GM19025 (cell line): ENCODE data around the gene GLI3.

Source experiments
- ATAC-seq: cut with Tn5 transposase; IDR thresholded peaks from one replicate; pipeline ENCODE4 v1.9.1; 2021; ENCODE audit warnings: mild to moderate bottlenecking, low read depth, moderate library complexity; ENCODE audit not compliant: unreplicated experiment

The GLI3 gene

DNA sequence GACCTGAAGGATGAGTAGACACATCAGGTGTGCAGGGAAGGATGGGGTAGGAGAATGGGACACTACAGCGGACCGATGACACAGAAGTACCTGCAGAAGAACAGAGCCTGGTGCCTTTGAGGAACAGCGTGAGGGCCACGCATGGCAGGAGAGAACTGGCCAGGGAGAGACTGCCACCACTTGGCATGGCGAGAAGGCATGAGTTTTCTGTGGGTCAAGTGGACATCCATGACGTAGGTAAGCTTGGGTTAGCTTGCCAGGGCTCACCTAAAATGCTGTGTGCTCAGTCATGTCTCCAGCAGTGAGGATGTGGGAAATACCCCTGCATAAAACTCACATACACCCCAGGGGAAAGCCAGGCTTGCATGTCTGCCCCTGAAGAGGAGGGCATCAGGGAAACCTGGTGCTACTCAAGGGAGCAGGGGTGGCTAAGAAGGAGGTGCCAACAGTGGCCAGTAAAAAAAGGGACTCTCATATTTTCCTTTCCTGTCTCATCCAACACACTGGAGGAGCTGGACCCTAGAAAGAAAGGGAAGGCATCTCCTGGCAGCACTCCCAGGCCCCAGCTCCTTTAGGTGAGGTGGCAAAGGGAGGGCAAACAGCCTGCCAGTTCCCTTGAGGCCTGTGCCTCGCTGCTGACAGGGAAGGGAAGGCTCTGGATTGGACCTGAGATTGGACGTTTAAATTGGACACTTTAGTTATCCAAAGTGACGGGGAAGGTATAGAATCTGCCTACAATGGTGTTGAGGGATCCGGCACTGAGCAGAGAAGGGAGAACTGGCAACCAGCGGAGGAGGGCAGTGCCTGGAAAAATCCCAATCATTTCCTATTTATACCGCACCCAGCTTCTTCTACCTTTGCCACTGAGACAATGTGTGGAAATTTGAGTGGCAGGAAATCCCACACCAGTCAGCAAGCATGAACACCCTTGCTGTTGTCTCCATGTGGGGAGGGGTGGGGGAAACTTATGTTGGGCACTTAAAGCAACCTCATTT lies 255.7 kb downstream of the GLI3 start:
- ATAC-seq, result no peak

DNA sequence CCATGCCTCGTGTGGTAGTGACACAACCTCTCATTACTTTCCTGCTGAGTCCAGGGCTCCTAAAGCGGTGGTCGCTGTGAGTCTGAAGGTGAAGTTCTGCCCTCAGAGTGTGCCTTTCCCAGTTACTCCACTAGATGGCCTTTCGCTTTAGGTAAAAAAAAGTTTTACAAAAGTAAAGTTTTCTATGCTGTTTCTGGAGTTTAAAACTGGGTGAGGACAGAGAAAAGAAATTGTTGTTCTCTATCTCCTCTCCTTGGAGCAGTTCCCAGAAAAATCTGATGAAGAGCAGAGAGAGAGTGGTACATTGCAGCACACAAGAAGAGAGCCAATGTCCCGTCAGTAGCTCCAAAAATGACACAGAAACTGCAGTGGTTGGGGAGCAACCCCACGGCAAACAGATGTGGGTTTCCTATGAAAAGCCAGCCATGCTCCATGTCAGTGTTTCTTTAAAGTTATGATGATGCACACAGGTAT lies 257.1 kb downstream of the GLI3 start:
- ATAC-seq, result no peak

DNA sequence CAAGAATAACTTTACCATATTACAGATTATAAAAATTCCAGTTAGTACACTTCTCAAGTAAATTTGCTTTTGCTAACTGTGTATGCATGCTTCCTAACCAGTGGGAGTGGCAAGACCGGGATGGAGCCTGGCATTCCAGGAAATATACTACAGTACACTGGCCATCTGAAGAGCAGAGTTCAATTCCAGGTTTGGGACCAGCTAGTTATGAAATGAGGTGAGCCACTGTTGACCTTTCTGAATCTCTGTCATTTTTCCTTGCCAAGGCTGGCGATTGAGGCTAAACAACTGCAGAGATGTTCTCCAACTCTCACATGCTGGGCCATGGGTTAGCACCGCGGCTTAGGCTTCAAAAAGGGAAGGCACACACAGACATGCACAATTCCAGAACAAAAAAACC lies 258.2 kb downstream of the GLI3 start:
- no peak for ATAC-seq

DNA sequence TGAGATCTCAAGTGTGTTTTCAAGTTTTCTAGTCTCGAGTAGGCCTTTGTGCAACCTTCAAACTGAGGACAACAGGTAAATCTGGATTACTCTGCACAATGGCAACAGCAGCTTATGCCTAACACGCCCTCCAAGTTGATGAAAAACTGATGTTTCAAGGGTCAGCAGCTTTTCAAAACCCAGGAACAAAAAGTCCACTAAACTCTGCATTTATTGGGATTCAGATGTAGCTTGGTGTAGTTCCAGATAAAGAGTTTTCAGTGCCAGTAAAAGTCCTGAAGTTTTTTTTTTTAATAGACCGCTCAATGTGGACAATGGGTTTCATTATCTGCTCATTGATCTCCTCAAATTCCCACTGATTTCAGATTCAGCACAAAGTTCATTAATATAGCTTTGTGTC lies 259.3 kb downstream of the GLI3 start:
- ATAC-seq, result no peak

DNA sequence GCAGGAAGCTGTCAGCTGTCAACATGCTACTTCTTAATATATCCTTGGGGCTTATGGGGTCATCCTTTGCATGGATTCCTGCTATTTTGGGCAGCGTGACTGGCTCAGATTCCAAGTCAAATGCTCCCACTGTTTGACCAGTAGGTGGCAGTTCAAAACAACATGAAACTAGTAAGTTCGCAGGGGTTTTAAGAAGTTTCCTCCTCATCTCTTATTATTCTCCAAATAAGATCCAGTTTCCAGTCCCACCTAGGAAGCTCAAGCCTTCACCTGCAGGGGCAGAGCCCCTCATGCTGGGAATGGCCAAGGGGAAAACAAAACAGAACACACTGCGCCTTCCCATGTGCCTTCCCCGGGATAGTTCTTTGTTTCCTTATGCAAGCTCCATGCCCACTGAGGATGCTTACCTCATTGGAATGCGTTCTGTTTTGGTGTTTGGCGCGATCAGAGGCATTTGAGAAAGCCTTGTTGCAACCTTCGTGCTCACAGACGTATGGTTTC lies 259.8 kb downstream of the GLI3 start:
- no peak for ATAC-seq

DNA sequence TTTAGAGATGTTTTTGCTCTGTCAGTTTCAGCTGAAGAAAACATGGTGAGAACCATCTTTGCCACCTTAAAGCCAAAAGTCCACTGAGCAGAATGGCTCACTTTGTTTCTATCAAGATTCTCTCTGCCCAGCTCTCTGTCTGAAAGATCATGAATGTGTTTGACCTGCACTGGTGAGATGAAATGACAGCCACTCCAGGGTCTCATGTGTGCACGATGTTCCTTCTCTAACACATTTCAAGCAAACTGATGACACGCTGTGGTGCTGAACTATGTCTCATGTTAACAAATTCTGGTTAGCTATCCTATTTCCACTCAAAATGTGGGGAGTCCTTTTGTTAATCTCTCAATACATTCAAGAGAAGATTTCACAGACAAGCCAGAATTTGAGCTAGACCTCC lies 260.6 kb downstream of the GLI3 start:
- ATAC-seq, result no peak

DNA sequence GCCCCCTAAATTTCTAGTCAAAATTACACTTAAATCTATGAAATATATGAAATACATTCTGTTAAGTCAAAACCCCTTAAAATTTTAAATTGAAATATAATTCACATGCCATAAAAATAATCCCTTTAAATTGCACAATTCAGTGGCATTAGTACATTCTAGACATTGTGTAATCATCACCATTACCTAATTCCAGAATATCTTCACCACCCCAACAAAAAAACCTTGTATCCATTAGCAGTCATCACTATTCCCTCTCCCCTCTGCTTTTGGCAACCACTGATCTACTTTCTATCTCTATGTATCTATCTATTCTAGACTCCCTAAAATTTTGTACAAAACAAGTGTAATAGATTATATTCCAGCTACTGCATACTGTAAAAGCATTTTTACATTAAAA lies 261.2 kb downstream of the GLI3 start:
- ATAC-seq, result no peak

DNA sequence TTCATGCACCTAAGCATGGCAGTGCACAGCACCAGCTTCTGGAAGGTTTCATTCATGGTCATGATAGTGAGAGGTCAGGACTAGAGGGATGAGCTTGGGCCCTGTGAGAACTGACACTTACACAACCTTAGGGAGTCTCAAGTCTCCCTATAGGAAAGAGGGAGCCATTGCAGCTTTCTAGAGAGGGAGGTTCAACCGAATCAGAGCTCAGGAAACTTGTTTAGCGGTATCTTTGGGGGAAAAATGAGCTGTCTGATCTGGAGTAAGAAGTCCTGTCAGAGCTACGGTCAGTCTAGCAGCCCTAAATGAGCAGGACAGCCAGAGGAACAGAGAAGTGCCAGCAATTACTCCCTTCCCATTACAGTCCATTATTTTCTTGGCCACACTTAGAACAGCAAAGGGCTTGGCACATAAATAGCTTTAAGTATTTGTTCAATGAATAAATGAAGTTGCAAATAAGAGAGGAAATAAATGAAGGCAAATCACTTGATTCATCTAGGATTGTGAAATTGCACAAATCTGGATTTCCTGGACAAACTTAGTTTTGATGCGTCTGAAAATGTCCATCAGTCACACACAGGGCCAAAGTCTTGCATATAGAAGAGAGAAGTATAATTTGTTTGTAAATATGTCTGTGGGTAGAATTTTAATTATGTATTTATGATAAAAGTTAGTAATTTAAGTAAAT lies 262.0 kb downstream of the GLI3 start:
- no peak for ATAC-seq

DNA sequence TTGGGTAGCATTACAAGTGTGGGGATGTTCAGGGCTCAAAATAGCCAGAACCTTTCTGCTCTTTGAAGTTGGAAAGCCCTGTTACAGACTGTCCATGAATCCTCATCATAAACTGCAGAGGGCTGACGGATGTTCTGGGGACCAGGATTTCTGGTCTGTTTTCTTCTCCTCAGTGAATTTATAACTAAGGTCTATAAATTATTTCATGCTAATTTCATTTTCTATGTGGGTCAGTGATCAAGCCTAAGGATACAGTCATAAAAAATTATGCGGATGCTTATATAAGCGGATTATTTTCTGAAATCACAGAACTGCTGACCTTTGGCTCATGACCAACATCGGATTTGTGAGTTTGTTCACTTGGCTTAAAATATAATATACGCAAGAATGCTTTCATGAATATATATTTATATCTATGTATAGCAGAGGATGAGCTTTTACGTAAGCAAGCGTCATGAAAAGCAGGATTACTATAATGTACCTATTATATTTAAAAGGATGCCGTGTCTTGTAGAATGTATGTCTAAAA lies 263.7 kb downstream of the GLI3 start:
- ATAC-seq, result no peak

DNA sequence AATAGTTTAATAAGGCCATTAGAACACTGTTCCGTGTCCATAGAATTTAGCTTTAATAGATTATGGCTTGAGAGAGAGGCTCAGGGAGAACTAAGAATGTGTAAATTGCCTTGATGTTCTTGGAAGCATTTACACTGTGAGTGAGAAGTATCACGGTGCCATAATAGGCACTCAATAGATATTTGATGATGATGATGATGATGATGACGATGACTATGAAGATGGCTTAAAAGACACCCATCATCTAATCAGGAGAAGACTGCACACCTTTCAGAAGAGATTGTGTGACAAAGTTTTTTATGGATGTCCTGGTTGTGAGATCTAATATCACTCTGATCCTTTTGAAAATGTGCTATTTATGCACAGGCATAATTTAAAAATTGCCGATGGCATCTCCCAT lies 264.2 kb downstream of the GLI3 start:
- ATAC-seq, result no peak

DNA sequence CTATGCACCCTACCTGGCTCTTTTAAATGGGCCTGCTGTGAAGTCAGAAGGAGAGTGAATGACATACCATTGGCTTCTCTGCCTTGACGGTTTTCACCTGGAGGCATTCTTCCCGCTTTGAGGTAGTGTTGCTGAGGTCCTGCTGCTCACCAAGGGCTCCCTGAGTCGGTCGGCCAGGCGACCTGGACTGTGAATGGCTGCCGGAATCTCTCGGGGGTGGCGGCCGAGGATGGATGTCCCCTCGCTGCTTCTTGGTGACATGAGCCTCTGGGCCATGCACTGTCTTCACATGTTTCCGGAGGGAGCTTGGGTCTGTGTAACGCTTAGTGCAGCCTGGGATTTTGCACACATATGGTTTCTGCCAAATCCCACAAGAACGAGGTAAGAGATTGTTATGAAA lies 264.7 kb downstream of the GLI3 start:
- no peak for ATAC-seq

DNA sequence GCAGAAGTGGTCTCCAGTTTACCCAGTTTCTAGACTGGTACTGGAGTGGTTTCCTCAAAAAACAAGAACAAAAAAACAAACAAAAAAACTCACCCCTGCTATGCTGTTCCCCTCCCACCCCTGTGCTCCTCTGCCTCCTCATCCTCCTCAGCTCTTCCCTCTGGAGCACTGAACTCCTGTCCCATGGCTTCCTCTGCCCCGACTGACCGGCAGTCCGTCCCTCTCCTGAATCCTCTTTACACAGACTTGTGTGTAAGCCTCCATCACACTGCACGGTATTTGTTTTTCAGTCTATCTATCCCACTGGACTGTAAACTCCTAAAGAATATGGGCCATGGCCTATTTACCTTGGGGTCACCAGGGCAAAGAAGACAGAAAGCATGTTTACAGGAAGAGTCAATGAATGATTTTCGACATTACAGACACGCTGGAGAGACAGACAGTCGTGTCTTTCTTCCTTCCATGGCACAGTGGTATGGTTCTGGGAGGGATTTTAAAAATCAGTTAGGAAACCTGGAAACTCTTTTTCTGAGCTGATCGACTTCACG lies 265.3 kb downstream of the GLI3 start:
- no peak for ATAC-seq

DNA sequence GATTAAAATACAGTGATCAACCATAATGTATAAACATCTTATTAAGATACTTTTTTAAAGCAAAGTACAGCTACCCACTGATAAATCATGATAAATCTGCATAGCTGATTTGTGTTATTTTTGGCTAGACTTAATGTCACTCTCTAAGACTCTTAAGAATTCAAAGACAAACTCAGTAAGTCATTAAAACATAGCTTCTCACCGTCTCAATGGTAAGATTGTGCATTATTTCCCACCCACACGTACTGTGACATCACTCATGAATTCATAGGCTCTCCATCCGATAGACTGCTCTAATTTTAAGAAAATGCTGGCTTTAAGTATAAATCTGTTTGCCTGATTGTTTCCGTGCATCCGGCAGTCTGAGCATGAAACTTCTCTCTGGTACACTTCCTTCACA lies 266.1 kb downstream of the GLI3 start:
- no peak for ATAC-seq

DNA sequence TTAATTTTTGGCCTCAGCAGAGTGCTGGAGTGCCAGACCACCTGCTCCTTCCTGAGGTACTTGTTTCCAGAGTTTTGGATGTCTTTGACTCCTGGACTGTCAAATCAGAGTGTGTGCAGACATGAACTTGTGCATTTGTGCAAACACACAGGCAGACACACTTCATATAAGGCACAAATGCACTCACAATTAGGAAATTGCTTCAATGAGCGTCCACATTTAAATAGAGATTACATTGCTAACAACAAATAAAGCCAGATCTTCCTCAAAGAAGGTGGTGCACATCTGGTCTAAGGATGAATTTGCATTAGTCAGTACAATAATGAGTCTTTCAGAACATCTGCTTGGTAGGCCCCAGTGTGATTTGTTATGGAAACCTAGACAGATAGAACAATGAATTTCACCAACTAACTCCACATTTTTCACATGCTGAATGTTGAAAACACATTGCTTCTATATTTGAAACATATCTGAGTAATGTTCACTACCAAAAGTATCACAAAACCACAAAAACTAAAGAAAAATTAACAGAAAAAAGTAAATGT lies 267.4 kb downstream of the GLI3 start:
- ATAC-seq, result no peak

DNA sequence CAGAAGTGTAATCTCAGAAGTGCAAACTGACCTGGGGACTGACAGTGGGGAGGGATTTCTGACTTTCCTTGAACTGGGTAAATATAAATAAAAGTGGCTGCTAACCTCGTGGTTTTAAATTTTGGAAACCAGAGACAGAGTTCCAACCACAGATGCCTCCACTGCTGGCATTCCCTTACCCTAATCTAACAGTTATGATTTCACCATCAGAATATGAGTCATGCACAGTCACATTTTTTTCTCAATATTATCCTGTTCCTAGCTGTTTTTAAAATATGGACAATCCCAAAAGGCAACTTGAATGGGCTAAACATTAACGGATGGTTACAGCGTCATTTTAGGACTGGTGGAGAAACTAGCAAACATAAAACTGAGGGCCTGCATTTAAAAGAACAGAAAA lies 269.9 kb downstream of the GLI3 start:
- ATAC-seq, result no peak

DNA sequence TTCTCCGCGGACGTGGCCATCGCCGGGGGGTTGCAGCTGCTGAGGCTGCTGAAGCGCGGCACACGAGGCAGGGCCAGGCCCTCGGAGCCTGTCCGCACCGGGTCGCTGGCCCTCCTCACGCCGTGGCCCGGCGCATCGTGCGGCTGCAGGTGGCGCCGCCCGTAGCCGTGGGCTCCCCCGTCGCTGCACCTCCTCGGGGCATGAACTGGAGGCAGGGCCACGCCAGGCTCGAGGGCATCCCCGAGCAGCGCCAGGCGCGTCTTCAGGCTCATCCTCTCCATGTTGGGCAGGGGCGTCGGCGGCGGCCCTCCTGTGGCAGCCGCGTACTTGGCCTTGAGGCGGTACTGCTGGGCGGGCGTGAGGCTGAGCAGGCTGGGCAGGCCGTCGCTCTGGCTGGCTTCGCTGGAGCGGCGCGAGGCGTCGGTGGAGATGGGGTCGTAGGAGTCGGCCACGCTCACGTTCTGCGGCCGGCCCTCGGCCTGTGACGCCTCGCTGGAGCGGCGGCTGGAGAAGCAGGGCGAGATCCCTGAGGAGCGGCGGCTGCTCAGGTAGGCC lies 271.0 kb downstream of the GLI3 start:
- ATAC-seq, result no peak

DNA sequence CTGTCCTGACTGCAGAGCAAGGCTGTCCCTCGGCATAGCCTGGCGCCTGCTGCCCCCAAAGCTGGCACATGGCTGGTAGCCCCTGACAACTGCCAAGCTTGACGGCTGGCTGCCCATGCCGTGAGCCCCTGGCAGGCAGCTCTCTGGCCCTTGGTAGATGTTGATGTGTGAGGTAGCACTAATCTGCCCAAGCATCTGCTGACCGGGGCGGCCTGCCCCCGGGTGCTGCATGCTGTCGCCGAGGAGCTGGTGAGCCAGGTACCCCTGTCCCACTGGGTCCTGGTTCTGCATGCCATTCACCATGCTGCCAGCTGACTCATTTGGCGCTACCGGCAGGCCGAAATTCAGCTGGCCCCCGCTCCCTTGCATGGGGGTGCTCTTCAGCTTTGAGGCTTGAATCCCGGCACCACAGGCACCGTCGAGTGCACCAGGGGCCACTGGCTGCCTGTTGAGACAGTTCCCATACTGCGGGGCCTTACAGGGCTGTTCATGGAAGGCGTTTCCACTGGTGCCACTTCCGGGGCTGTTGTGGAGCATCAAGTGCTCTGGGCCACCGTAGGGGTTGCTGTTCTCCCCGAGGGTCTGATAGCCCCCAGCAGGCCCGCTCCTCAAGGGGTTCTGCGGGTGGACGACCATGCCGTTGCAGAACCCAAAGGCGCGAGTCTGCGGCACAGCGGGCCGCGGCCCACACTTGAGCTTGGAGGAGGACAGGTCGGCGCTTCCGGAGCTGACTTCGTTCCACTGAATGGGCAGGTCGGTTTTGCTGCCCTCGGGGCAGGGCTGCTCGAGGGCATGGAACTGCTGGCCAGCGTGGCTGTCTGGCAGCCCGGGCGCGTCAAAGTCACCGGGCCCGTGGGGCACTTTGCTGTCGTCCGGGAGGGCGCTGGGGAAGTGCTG lies 271.9 kb downstream of the GLI3 start:
- ATAC-seq, result no peak

DNA sequence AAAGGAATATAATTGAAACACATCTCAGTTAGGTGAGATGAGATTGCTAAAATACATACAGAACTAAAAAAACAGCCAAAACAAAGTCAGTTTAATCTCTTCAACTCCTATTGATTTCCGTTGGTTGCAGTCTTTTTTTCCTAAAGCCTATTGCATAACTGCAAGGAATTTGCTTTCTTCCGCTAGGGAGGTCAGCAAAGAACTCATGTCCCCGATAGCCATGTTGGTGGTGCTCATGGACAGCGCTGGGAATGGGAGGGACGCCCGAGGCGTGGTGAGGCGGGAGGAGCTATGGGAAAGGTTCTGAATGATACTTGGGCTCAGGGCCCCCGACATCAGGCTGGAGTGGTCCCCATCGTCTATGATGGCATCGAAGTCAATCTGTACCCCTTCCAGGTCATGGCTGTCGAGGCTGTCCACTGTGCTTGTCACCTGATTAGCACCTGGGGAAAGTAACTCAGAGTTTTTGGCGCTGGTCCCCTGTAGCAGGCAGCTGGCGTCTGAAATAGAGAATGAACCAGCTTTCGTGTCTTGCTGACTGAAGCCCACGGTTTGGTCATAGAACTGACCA lies 272.7 kb downstream of the GLI3 start:
- no peak for ATAC-seq

DNA sequence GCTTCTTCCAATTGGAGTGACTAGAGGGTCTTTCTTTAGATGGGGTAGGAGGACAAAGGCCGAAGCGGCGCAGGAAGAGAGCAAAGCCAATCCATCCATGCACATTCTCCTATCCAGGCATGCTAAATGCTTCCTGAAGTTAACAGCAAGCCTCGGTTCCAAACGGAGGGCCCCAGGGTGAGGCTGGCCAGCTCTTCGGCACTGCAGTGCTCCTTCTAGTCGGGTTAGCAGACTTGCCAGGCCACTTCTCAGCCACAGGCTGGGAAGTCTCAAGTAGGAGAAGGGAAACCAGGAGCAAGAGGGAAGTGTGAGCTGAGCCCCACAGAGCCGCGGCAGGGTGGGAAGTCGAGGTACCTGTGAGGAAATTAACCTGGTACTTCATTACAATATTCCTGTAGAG lies 280.3 kb downstream of the GLI3 start:
- no peak for ATAC-seq
